GF-D8 (cell line): ENCODE results near the gene CTIF.

Source experiments
- DNase-seq: peaks from one replicate; lab custom pipeline; 2025; lab: John Stamatoyannopoulos, UW

CTIF gene

GRCh38 chr18:48851599-48851960 lies 312.7 kb downstream of the CTIF start:
- no peak for DNase-seq

GRCh38 chr18:48852292-48852691 lies 313.5 kb downstream of the CTIF start:
- DNase-seq = no peak

GRCh38 chr18:48852794-48853193 lies 314.0 kb downstream of the CTIF start:
- DNase-seq = no peak

- DNase-seq = no peak
Observed at GRCh38 chr18:48853588-48853987, 314.8 kb downstream of the CTIF start.

GRCh38 chr18:48854780-48855179 lies 315.9 kb downstream of the CTIF start:
- no peak for DNase-seq

- no peak for DNase-seq
Observed at GRCh38 chr18:48855422-48856377, 316.9 kb downstream of the CTIF start.

GRCh38 chr18:48857023-48857694 lies 318.3 kb downstream of the CTIF start:
- no peak for DNase-seq

GRCh38 chr18:48858676-48859075 lies 319.8 kb downstream of the CTIF start:
- DNase-seq = no peak

- DNase-seq = no peak
Observed at GRCh38 chr18:48859311-48860268, 320.8 kb downstream of the CTIF start.

GRCh38 chr18:48860269-48861180 lies 321.7 kb downstream of the CTIF start:
- no peak for DNase-seq

- no peak for DNase-seq
Observed at GRCh38 chr18:48861181-48861708, 322.4 kb downstream of the CTIF start.

GRCh38 chr18:48862132-48862531 lies 323.3 kb downstream of the CTIF start:
- DNase-seq = no peak

- DNase-seq = no peak
Observed at GRCh38 chr18:48862678-48863270, 323.9 kb downstream of the CTIF start.

GRCh38 chr18:48863432-48864065 lies 324.7 kb downstream of the CTIF start:
- DNase-seq = no peak

GRCh38 chr18:48864876-48865275 lies 326.0 kb downstream of the CTIF start:
- no peak for DNase-seq

- no peak for DNase-seq
Observed at GRCh38 chr18:48866028-48866733, 327.4 kb downstream of the CTIF start.

- no peak for DNase-seq
Observed at GRCh38 chr18:48866856-48867255, 328.0 kb downstream of the CTIF start.

- DNase-seq = no peak
Observed at GRCh38 chr18:48867978-48868377, 329.1 kb downstream of the CTIF start.
